SK-N-SH treated with all-trans-retinoic acid at 6 μM for 48 hours (cell line): ENCODE measurements around the gene PTPRH.
A peak's percentile ranks its signal among the peaks of the same experiment; 100 is the strongest.

Experiments
- ATAC-seq: fragments of 200-7000 bp; cut with Tn5 transposase; 3 replicates; pipeline ENCODE4 v1.9.1; 2020; ENCODE audit warnings: mild to moderate bottlenecking, moderate library complexity
- ARNTL ChIP-seq: fragments of 450-650 bp; formaldehyde crosslinking; IDR thresholded peaks from 2 replicates; pipeline ENCODE4 v1.5.0; 2020; ENCODE audit warnings: low read depth, mild to moderate bottlenecking, moderate library complexity, borderline replicate concordance
- BACH2 ChIP-seq: fragments of 250-450 bp; sonication (Bioruptor Pico); IDR thresholded peaks from 2 replicates; pipeline ENCODE4 v1.9.0; 2021; ENCODE audit warnings: mild to moderate bottlenecking, borderline replicate concordance
- CSDC2 ChIP-seq: fragments of 250-450 bp; sonication (Bioruptor Pico); IDR thresholded peaks from 2 replicates; pipeline ENCODE4 v1.5.0; 2020; ENCODE audit warnings: mild to moderate bottlenecking, moderate library complexity
- CSRNP3 ChIP-seq: fragments of 250-450 bp; sonication (Bioruptor Pico); IDR thresholded peaks from 2 replicates; pipeline ENCODE4 v1.5.1; 2021; ENCODE audit warnings: mild to moderate bottlenecking, moderate library complexity
- ESRRG ChIP-seq: fragments of 250-450 bp; sonication (Bioruptor Pico); IDR thresholded peaks from 2 replicates; pipeline ENCODE4 v1.6.1; 2021; ENCODE audit warnings: mild to moderate bottlenecking
- GLIS3 ChIP-seq: fragments of 250-450 bp; sonication (Bioruptor Pico); IDR thresholded peaks from 2 replicates; pipeline ENCODE4 v1.5.0; 2020; ENCODE audit warnings: mild to moderate bottlenecking, moderate library complexity
- ISL1 ChIP-seq: fragments of 250-450 bp; sonication (Bioruptor Pico); IDR thresholded peaks from 2 replicates; pipeline ENCODE4 v2.1.2; 2022; ENCODE audit warnings: mild to moderate bottlenecking, moderate library complexity
- OSR1 ChIP-seq: fragments of 250-450 bp; sonication (Bioruptor Pico); IDR thresholded peaks from 2 replicates; pipeline ENCODE4 v1.8.0; 2022; ENCODE audit warnings: moderate library complexity, mild to moderate bottlenecking, inconsistent platforms
- PATZ1 ChIP-seq: fragments of 250-450 bp; sonication (Bioruptor Pico); IDR thresholded peaks from 2 replicates; pipeline ENCODE4 v1.8.0; 2020; ENCODE audit warnings: mild to moderate bottlenecking, moderate library complexity, borderline replicate concordance
- POU6F1 ChIP-seq: fragments of 250-450 bp; sonication (Bioruptor Pico); IDR thresholded peaks from 2 replicates; pipeline ENCODE4 v1.8.0; 2021; ENCODE audit warnings: low read depth, mild to moderate bottlenecking, moderate library complexity, borderline replicate concordance
- RARB ChIP-seq: fragments of 250-450 bp; sonication (Bioruptor Pico); IDR thresholded peaks from 2 replicates; pipeline ENCODE4 v1.8.0; 2021; ENCODE audit warnings: mild to moderate bottlenecking, moderate library complexity
- SNAI2 ChIP-seq: fragments of 250-450 bp; sonication (Bioruptor Pico); IDR thresholded peaks from 2 replicates; pipeline ENCODE4 v1.5.0; 2020; ENCODE audit warnings: mild to moderate bottlenecking, moderate library complexity
- TCF4 ChIP-seq: fragments of 250-450 bp; sonication (Bioruptor Pico); IDR thresholded peaks from 2 replicates; pipeline ENCODE4 v1.8.0; 2021; ENCODE audit warnings: mild to moderate bottlenecking, moderate library complexity, borderline replicate concordance
- TOX ChIP-seq: fragments of 250-450 bp; sonication (Bioruptor Pico); IDR thresholded peaks from 2 replicates; pipeline ENCODE4 v1.8.0; 2021; ENCODE audit warnings: mild to moderate bottlenecking, moderate library complexity, borderline replicate concordance
- TSHZ2 ChIP-seq: fragments of 250-450 bp; sonication (Bioruptor Pico); IDR thresholded peaks from 2 replicates; pipeline ENCODE4 v1.5.0; 2020; ENCODE audit warnings: mild to moderate bottlenecking, moderate library complexity
- ZC3H10 ChIP-seq: fragments of 250-450 bp; sonication (Bioruptor Pico); IDR thresholded peaks from 2 replicates; pipeline ENCODE4 v1.5.1; 2021; ENCODE audit warnings: mild to moderate bottlenecking, moderate library complexity
- ZFP30 ChIP-seq: fragments of 450-650 bp; formaldehyde crosslinking; IDR thresholded peaks from 2 replicates; pipeline ENCODE4 v1.5.0; 2022; ENCODE audit warnings: mild to moderate bottlenecking, moderate library complexity
- ZNF565 ChIP-seq: fragments of 450-650 bp; formaldehyde crosslinking; conservative IDR thresholded peaks from 2 replicates; pipeline ENCODE4 v1.5.0; 2020; ENCODE audit warnings: low read depth, mild to moderate bottlenecking, moderate library complexity
- ZNF70 ChIP-seq: fragments of 450-650 bp; formaldehyde crosslinking; IDR thresholded peaks from 2 replicates; pipeline ENCODE4 v1.5.0; 2020; ENCODE audit warnings: mild to moderate bottlenecking, moderate library complexity
- ZNF8 ChIP-seq: fragments of 450-650 bp; formaldehyde crosslinking; IDR thresholded peaks from 2 replicates; pipeline ENCODE4 v1.5.0; 2020; ENCODE audit warnings: mild to moderate bottlenecking, moderate library complexity

PTPRH gene

GRCh38 chr19:55251341-55252081, 42.2 kb upstream of the PTPRH start:
- peak; percentile 43; the same call in 2 of the 3 replicates for ATAC-seq
- TF ChIP-seq POU6F1 (CRISPR knock-in tag): no peak
- no peak for TF ChIP-seq TCF4
- no peak for TF ChIP-seq BACH2 (CRISPR knock-in tag)
- TF ChIP-seq ZFP30 (CRISPR knock-in tag): no peak
- TF ChIP-seq ZC3H10 (CRISPR knock-in tag): no peak
- TF ChIP-seq ZNF8 (CRISPR knock-in tag): no peak
- TF ChIP-seq CSRNP3: no peak
- no peak for TF ChIP-seq PATZ1
- TF ChIP-seq OSR1 (CRISPR knock-in tag): no peak
- TF ChIP-seq ISL1: no peak
- no peak for TF ChIP-seq SNAI2 (CRISPR knock-in tag)
- no peak for TF ChIP-seq ARNTL (CRISPR knock-in tag)
- TF ChIP-seq ZNF565: no peak
- TF ChIP-seq TOX (CRISPR knock-in tag): no peak
- TF ChIP-seq GLIS3 (CRISPR knock-in tag): no peak
- no peak for TF ChIP-seq RARB (CRISPR knock-in tag)

- TF ChIP-seq GLIS3 (CRISPR knock-in tag) (no peak), SNAI2 (CRISPR knock-in tag) (no peak), ISL1 (no peak), ZC3H10 (CRISPR knock-in tag) (no peak), TOX (CRISPR knock-in tag) (no peak), CSDC2 (CRISPR knock-in tag) (no peak), ARNTL (CRISPR knock-in tag) (no peak), ESRRG (CRISPR knock-in tag) (no peak), TSHZ2 (CRISPR knock-in tag) (no peak), ZFP30 (CRISPR knock-in tag) (no peak), CSRNP3 (no peak), RARB (CRISPR knock-in tag) (no peak), ZNF70 (CRISPR knock-in tag) (no peak)
- no peak for ATAC-seq
These were observed 41.1 kb upstream of the PTPRH start for GRCh38 chr19:55250262-55251036.
